Prostate gland (tissue), 2 donors: Measurements from ENCODE around the gene CMTM4.

Source experiments
- CTCF ChIP-seq, 4 experiments: fragments of 200-600 bp in 2 of 4; fragments of 450-650 bp in 2 of 4; sonication (generic) in 2 of 4; IDR thresholded peaks; 1 replicate in 3 of 4; 2 replicates in 1 of 4; pipeline ENCODE4 v1.5.1; 2016 to 2019; ENCODE audit warnings: antibody characterized with exemption in 4 of 4, mild to moderate bottlenecking in 2 of 4, moderate library complexity in 2 of 4
- POLR2A ChIP-seq: fragments of 450-650 bp; IDR thresholded peaks from one replicate; pipeline ENCODE4 v1.6.1; 2016; ENCODE audit warnings: antibody characterized with exemption, mild to moderate bottlenecking
- POLR2AphosphoS5 ChIP-seq: sonication (generic); formaldehyde crosslinking; IDR thresholded peaks from one replicate; pipeline ENCODE4 v1.6.1; 2017; ENCODE audit warnings: antibody characterized with exemption

GRCh38 chr16:66740010-66740409 is 43.5 kb upstream of the CMTM4 start:
- TF ChIP-seq POLR2A (no peak), CTCF (IDR thresholded peaks at IDR 0.05) (peak in 3 of 4 experiments; percentile 16 to 47 (median 29)), POLR2AphosphoS5 (no peak)
